ENCODE data around the gene SDHAF2.
"Not testable (repeated sequence)": the region's sequence is repeated elsewhere in the genome, so short reads cannot be mapped to it uniquely, and the experiment has no call there.

Gene SDHAF2

GRCh38 chr11:61479360-61480058 is 49.6 kb downstream of the SDHAF2 start:
- not testable (repeated sequence) for DNase-seq

- DNase-seq: no peak
These were observed 50.5 kb downstream of the SDHAF2 start for GRCh38 chr11:61480261-61480993.

- no peak for DNase-seq
These were observed 51.0 kb downstream of the SDHAF2 start for GRCh38 chr11:61480994-61481335.

- no peak for DNase-seq
These were observed 51.9 kb downstream of the SDHAF2 start for GRCh38 chr11:61481806-61482205.

GRCh38 chr11:61482513-61482912 is 52.6 kb downstream of the SDHAF2 start:
- DNase-seq: no peak

GRCh38 chr11:61484541-61484940 is 54.6 kb downstream of the SDHAF2 start:
- no peak for DNase-seq

GRCh38 chr11:61485080-61485479 is 55.2 kb downstream of the SDHAF2 start:
- DNase-seq: no peak

GRCh38 chr11:61486011-61486620 is 56.2 kb downstream of the SDHAF2 start:
- DNase-seq: no peak

GRCh38 chr11:61486779-61487178 is 56.9 kb downstream of the SDHAF2 start:
- no peak for DNase-seq

- no peak for DNase-seq
These were observed 57.6 kb downstream of the SDHAF2 start for GRCh38 chr11:61487342-61488025.

- DNase-seq: no peak
These were observed 58.8 kb downstream of the SDHAF2 start for GRCh38 chr11:61488651-61489291.

GRCh38 chr11:61489833-61490721 is 60.2 kb downstream of the SDHAF2 start:
- DNase-seq: no peak

GRCh38 chr11:61491736-61492395 is 61.9 kb downstream of the SDHAF2 start:
- no peak for DNase-seq

- DNase-seq: no peak
These were observed 64.5 kb downstream of the SDHAF2 start for GRCh38 chr11:61494381-61494961.

- no peak for DNase-seq
These were observed 66.1 kb downstream of the SDHAF2 start for GRCh38 chr11:61495801-61496601.
